Ectodermal cell (in vitro differentiated cells): ENCODE data around the gene JARID2.
"Not testable (repeated sequence)": the region's sequence is repeated elsewhere in the genome, so short reads cannot be mapped to it uniquely, and the experiment has no call there.

ENCODE experiments used
- H3K27ac ChIP-seq: 2 replicates; pipeline ENCODE4 v1.7.0; 2013; ENCODE audit warnings: mild to moderate bottlenecking, low read depth, low read length; ENCODE audit not compliant: insufficient read depth, poor library complexity, severe bottlenecking
- H3K27me3 ChIP-seq: 2 replicates; pipeline ENCODE4 v1.7.0; 2013; ENCODE audit warnings: mild to moderate bottlenecking, low read length; ENCODE audit not compliant: insufficient read depth, control insufficient read depth, poor library complexity, severe bottlenecking
- H3K36me3 ChIP-seq: one replicate; pipeline ENCODE4 v1.7.0; 2013; ENCODE audit warnings: low read length; ENCODE audit not compliant: control insufficient read depth, insufficient read depth
- H3K4me1 ChIP-seq: one replicate; pipeline ENCODE4 v1.7.0; 2013; ENCODE audit warnings: low read length; ENCODE audit not compliant: control insufficient read depth, insufficient read depth
- H3K4me3 ChIP-seq: 2 replicates; pipeline ENCODE4 v1.7.0; 2013; ENCODE audit warnings: low read depth, low read length, control low read depth; ENCODE audit not compliant: insufficient read depth
- H3K9me3 ChIP-seq: 2 replicates; pipeline ENCODE4 v1.7.0; 2013; ENCODE audit warnings: mild to moderate bottlenecking, low read length, moderate library complexity; ENCODE audit not compliant: control insufficient read depth
- WGBS, 2 experiments: methylation state at CpG; one replicate each; pipeline ENCODE4 v1.1.7; 2013; ENCODE audit warnings: missing lambda C conversion rate in 2 of 2; 5-methylcytosine and 5-hydroxymethylcytosine counted together

Gene JARID2

GRCh38 chr6:15287670-15288375, 42.0 kb downstream of the JARID2 start:
- Histone ChIP-seq H3K9me3 (no peaks in the 10 kb centered on the region), H3K4me3 (no peak overlapping the region), H3K27me3 (no peaks in the 10 kb centered on the region), H3K36me3 (no peaks in the 10 kb centered on the region), H3K4me1 (peaks cover 3% of the 10 kb centered on the region), H3K27ac (no peak overlapping the region)
- 93 to 94% methylated on average over 6 of the region's 6 CpGs for WGBS, 2 experiments

GRCh38 chr6:15288856-15289255, 43.0 kb downstream of the JARID2 start:
- H3K36me3 ChIP-seq: no peaks in the 10 kb centered on the region
- H3K4me1 ChIP-seq: peaks cover 3% of the 10 kb centered on the region
- WGBS, 2 experiments: 89 to 92% methylated on average over 8 of the region's 8 CpGs
- no peaks in the 10 kb centered on the region for H3K27me3 ChIP-seq
- H3K9me3 ChIP-seq: no peaks in the 10 kb centered on the region
- no peak overlapping the region for H3K27ac ChIP-seq
- H3K4me3 ChIP-seq: no peak overlapping the region

GRCh38 chr6:15289456-15289855, 43.6 kb downstream of the JARID2 start:
- not testable (repeated sequence) for H3K36me3 ChIP-seq, H3K4me1 ChIP-seq, H3K4me3 ChIP-seq, H3K27ac ChIP-seq, H3K9me3 ChIP-seq, H3K27me3 ChIP-seq
- 93 to 96% methylated on average over 7 of the region's 7 CpGs for WGBS, 2 experiments

GRCh38 chr6:15290067-15290680, 44.3 kb downstream of the JARID2 start:
- H3K27me3 ChIP-seq: no peaks in the 10 kb centered on the region
- H3K9me3 ChIP-seq: no peaks in the 10 kb centered on the region
- H3K4me1 ChIP-seq: peaks cover 3% of the 10 kb centered on the region
- WGBS, 2 experiments: 96 to 100% methylated on average over 2 of the region's 2 CpGs
- H3K4me3 ChIP-seq: no peak overlapping the region
- no peaks in the 10 kb centered on the region for H3K36me3 ChIP-seq
- no peak overlapping the region for H3K27ac ChIP-seq

GRCh38 chr6:15290962-15291704, 45.3 kb downstream of the JARID2 start:
- Histone ChIP-seq H3K27ac (no peak overlapping the region), H3K9me3 (no peaks in the 10 kb centered on the region), H3K27me3 (no peaks in the 10 kb centered on the region), H3K36me3 (no peaks in the 10 kb centered on the region), H3K4me1 (peaks cover 3% of the 10 kb centered on the region), H3K4me3 (no peak overlapping the region)
- 83 to 84% methylated on average over 12 to 13 of the region's 13 CpGs for WGBS, 2 experiments

- Histone ChIP-seq H3K4me3 (no peak overlapping the region), H3K27ac (no peak overlapping the region), H3K9me3 (no peaks in the 10 kb centered on the region), H3K4me1 (peaks cover 3% of the 10 kb centered on the region), H3K36me3 (no peaks in the 10 kb centered on the region), H3K27me3 (no peaks in the 10 kb centered on the region)
- WGBS, 2 experiments: 93% methylated on average over 7 of the region's 7 CpGs
Measured at GRCh38 chr6:15292721-15293302, 46.9 kb downstream of the JARID2 start.

- 91 to 95% methylated on average over 2 of the region's 2 CpGs for WGBS, 2 experiments
- no peak overlapping the region for H3K4me3 ChIP-seq
- no peaks in the 10 kb centered on the region for H3K9me3 ChIP-seq
- no peaks in the 10 kb centered on the region for H3K27me3 ChIP-seq
- H3K36me3 ChIP-seq: no peaks in the 10 kb centered on the region
- no peak overlapping the region for H3K27ac ChIP-seq
- H3K4me1 ChIP-seq: peaks cover 3% of the 10 kb centered on the region
Measured at GRCh38 chr6:15293674-15294073, 47.8 kb downstream of the JARID2 start.

- WGBS, 2 experiments: 95 to 98% methylated on average over 5 of the region's 5 CpGs
- peaks cover 3% of the 10 kb centered on the region for H3K4me1 ChIP-seq
- H3K27ac ChIP-seq: no peak overlapping the region
- H3K9me3 ChIP-seq: no peaks in the 10 kb centered on the region
- no peaks in the 10 kb centered on the region for H3K36me3 ChIP-seq
- no peak overlapping the region for H3K4me3 ChIP-seq
- H3K27me3 ChIP-seq: no peaks in the 10 kb centered on the region
Measured at GRCh38 chr6:15294504-15294903, 48.6 kb downstream of the JARID2 start.

- no peaks in the 10 kb centered on the region for H3K36me3 ChIP-seq
- no peaks in the 10 kb centered on the region for H3K27me3 ChIP-seq
- H3K4me3 ChIP-seq: no peak overlapping the region
- H3K27ac ChIP-seq: no peak overlapping the region
- no peaks in the 10 kb centered on the region for H3K4me1 ChIP-seq
- no peaks in the 10 kb centered on the region for H3K9me3 ChIP-seq
- 98 to 99% methylated on average over 3 to 4 of the region's 5 CpGs for WGBS, 2 experiments
Measured at GRCh38 chr6:15296249-15296648, 50.4 kb downstream of the JARID2 start.

- Histone ChIP-seq H3K4me3 (no peak overlapping the region), H3K9me3 (no peaks in the 10 kb centered on the region), H3K27ac (no peak overlapping the region), H3K36me3 (no peaks in the 10 kb centered on the region), H3K4me1 (no peaks in the 10 kb centered on the region), H3K27me3 (no peaks in the 10 kb centered on the region)
- 89 to 100% methylated on average over 1 to 2 of the region's 2 CpGs for WGBS, 2 experiments
Measured at GRCh38 chr6:15296735-15297134, 50.9 kb downstream of the JARID2 start.
